Measurements from ENCODE around the gene CBX8. TPM values are rescaled to one million over a fixed set of nuclear protein-coding genes. Genes with fewer than 3 reads are reported as not detected.

CBX8 gene
- total RNA-seq, 1 donor from 2014 or later: 23.1 TPM

- Mint-ChIP-seq H3K27ac (no peak overlapping the region), H3K4me1 (ENCODE audit: low read depth) (peaks cover 21% of the 10 kb centered on the region), H3K4me3 (ENCODE audit: low read depth) (no peak overlapping the region), H3K27me3 (peaks cover 47% of the 10 kb centered on the region), H3K36me3 (ENCODE audit: insufficient read depth) (no peaks in the 10 kb centered on the region), H3K9me3 (ENCODE audit: low read depth) (no peaks in the 10 kb centered on the region)
- DNase-seq (ENCODE audit: low spot score, unreplicated experiment): no peak
- no peak for TF ChIP-seq CTCF (IDR thresholded peaks at IDR 0.05; ENCODE audit: unreplicated experiment)
Observed at GRCh38 chr17:79813297-79814126, 16.6 kb upstream of the CBX8 start.

- Mint-ChIP-seq H3K4me1 (ENCODE audit: low read depth) (peaks cover 21% of the 10 kb centered on the region), H3K27ac (peak overlapping the region; percentile 91), H3K27me3 (peaks cover 47% of the 10 kb centered on the region), H3K36me3 (ENCODE audit: insufficient read depth) (no peaks in the 10 kb centered on the region), H3K4me3 (ENCODE audit: low read depth) (peak overlapping the region; percentile 69), H3K9me3 (ENCODE audit: low read depth) (no peaks in the 10 kb centered on the region)
- no peak for DNase-seq (ENCODE audit: low spot score, unreplicated experiment)
- no peak for TF ChIP-seq CTCF (IDR thresholded peaks at IDR 0.05; ENCODE audit: unreplicated experiment)
Observed at GRCh38 chr17:79812353-79813258, 15.7 kb upstream of the CBX8 start.

- no peak for TF ChIP-seq CTCF (IDR thresholded peaks at IDR 0.05; ENCODE audit: unreplicated experiment)
- DNase-seq (ENCODE audit: low spot score, unreplicated experiment): no peak
- peaks cover 21% of the 10 kb centered on the region for H3K4me1 Mint-ChIP-seq (ENCODE audit: low read depth)
- H3K4me3 Mint-ChIP-seq (ENCODE audit: low read depth): peak overlapping the region; percentile 62
- H3K27ac Mint-ChIP-seq: peak overlapping the region; percentile 91
- peaks cover 47% of the 10 kb centered on the region for H3K27me3 Mint-ChIP-seq
- H3K9me3 Mint-ChIP-seq (ENCODE audit: low read depth): no peaks in the 10 kb centered on the region
- no peaks in the 10 kb centered on the region for H3K36me3 Mint-ChIP-seq (ENCODE audit: insufficient read depth)
Observed at GRCh38 chr17:79811868-79812352, 15.0 kb upstream of the CBX8 start.

GRCh38 chr17:79811011-79811867, 14.4 kb upstream of the CBX8 start:
- Mint-ChIP-seq H3K9me3 (ENCODE audit: low read depth) (no peaks in the 10 kb centered on the region), H3K27ac (peak overlapping the region; percentile 70), H3K36me3 (ENCODE audit: insufficient read depth) (no peaks in the 10 kb centered on the region), H3K27me3 (peaks cover 47% of the 10 kb centered on the region), H3K4me3 (ENCODE audit: low read depth) (peak overlapping the region; percentile 62), H3K4me1 (ENCODE audit: low read depth) (peaks cover 21% of the 10 kb centered on the region)
- TF ChIP-seq CTCF (IDR thresholded peaks at IDR 0.05; ENCODE audit: unreplicated experiment): peak; percentile 89
- peak; percentile 56 for DNase-seq (ENCODE audit: low spot score, unreplicated experiment)

All from progenitor cell of endocrine pancreas (in vitro differentiated cells).